GM21367 (cell line): ENCODE measurements around the gene TAX1BP3.
"Not testable (repeated sequence)": the region's sequence is repeated elsewhere in the genome, so short reads cannot be mapped to it uniquely, and the experiment has no call there.

Experiments
- ATAC-seq: cut with Tn5 transposase; IDR thresholded peaks from one replicate; pipeline ENCODE4 v1.9.1; 2021; ENCODE audit not compliant: unreplicated experiment

The TAX1BP3 gene

GRCh38 chr17:3668279-3669084 lies at the start of gene TAX1BP3, which contains the start of gene EMC6:
TAX1BP3 (minus strand) TSS chr17:3668578; CDS start chr17:3668526, 52 bp downstream.
EMC6 (plus strand) TSS chr17:3668812; CDS start chr17:3669147, 335 bp downstream.
- peak; percentile 73 for ATAC-seq

GRCh38 chr17:3715296-3715695 lies 46.9 kb upstream of the TAX1BP3 start:
- ATAC-seq: no peak

- ATAC-seq: no peak
Observed at GRCh38 chr17:3712811-3713463, 44.6 kb upstream of the TAX1BP3 start.

- ATAC-seq: peak; percentile 72
Observed at GRCh38 chr17:3710951-3711383, 42.6 kb upstream of the TAX1BP3 start.

GRCh38 chr17:3708366-3708765 lies 40.0 kb upstream of the TAX1BP3 start:
- no peak for ATAC-seq

- not testable (repeated sequence) for ATAC-seq
Observed at GRCh38 chr17:3705718-3705984, 37.3 kb upstream of the TAX1BP3 start.

- no peak for ATAC-seq
Observed at GRCh38 chr17:3704931-3705717, 36.7 kb upstream of the TAX1BP3 start.

- not testable (repeated sequence) for ATAC-seq
Observed at GRCh38 chr17:3702041-3702539, 33.7 kb upstream of the TAX1BP3 start.

GRCh38 chr17:3699951-3700350 lies 31.6 kb upstream of the TAX1BP3 start:
- no peak for ATAC-seq

- ATAC-seq: no peak
Observed at GRCh38 chr17:3698139-3698538, 29.8 kb upstream of the TAX1BP3 start.

- ATAC-seq: no peak
Observed at GRCh38 chr17:3697103-3697476, 28.7 kb upstream of the TAX1BP3 start.

GRCh38 chr17:3695723-3696411 lies 27.5 kb upstream of the TAX1BP3 start, which contains the start of gene P2RX5:
P2RX5 (minus strand) TSS chr17:3696155; CDS start chr17:3696005, 150 bp downstream.
- ATAC-seq: no peak

GRCh38 chr17:3695129-3695722 lies 26.8 kb upstream of the TAX1BP3 start:
- ATAC-seq: no peak

GRCh38 chr17:3693829-3694231 lies 25.5 kb upstream of the TAX1BP3 start:
- ATAC-seq: no peak

GRCh38 chr17:3693141-3693540 lies 24.8 kb upstream of the TAX1BP3 start:
- no peak for ATAC-seq

GRCh38 chr17:3692346-3692745 lies 24.0 kb upstream of the TAX1BP3 start:
- no peak for ATAC-seq

- no peak for ATAC-seq
Observed at GRCh38 chr17:3691617-3692067, 23.3 kb upstream of the TAX1BP3 start.

GRCh38 chr17:3690094-3690715 lies 21.8 kb upstream of the TAX1BP3 start:
- ATAC-seq: no peak

- no peak for ATAC-seq
Observed at GRCh38 chr17:3689262-3690093, 21.1 kb upstream of the TAX1BP3 start.
